ENCODE data around the gene HSP90AA1.
"Not testable (repeated sequence)": the region's sequence is repeated elsewhere in the genome, so short reads cannot be mapped to it uniquely, and the experiment has no call there.

The HSP90AA1 gene

GRCh38 chr14:102086972-102087761 lies at the start of gene HSP90AA1:
TSS of gene HSP90AA1 (minus strand) at chr14:102087044. CDS start at chr14:102086378, 666 bp downstream.
- DNase-seq (ENCODE audit: low read depth in 2 of 2): peak; percentile 91 to 94

GRCh38 chr14:102135456-102135855 lies 48.6 kb upstream of the HSP90AA1 start:
- DNase-seq (ENCODE audit: low read depth in 2 of 2): not testable (repeated sequence)

GRCh38 chr14:102134719-102135118 lies 47.9 kb upstream of the HSP90AA1 start:
- not testable (repeated sequence) for DNase-seq (ENCODE audit: low read depth in 2 of 2)

GRCh38 chr14:102134021-102134420 lies 47.2 kb upstream of the HSP90AA1 start:
- DNase-seq (ENCODE audit: low read depth in 2 of 2): not testable (repeated sequence)

GRCh38 chr14:102131741-102132140 lies 44.9 kb upstream of the HSP90AA1 start:
- DNase-seq (ENCODE audit: low read depth in 2 of 2): no peak

GRCh38 chr14:102126807-102127455 lies 40.1 kb upstream of the HSP90AA1 start:
- no peak for DNase-seq (ENCODE audit: low read depth in 2 of 2)

- no peak for DNase-seq (ENCODE audit: low read depth in 2 of 2)
Measured at GRCh38 chr14:102125546-102125945, 38.7 kb upstream of the HSP90AA1 start.

- DNase-seq (ENCODE audit: low read depth in 2 of 2): no peak
Measured at GRCh38 chr14:102124419-102124818, 37.6 kb upstream of the HSP90AA1 start.

GRCh38 chr14:102121567-102121966 lies 34.7 kb upstream of the HSP90AA1 start:
- DNase-seq (ENCODE audit: low read depth in 2 of 2): no peak

GRCh38 chr14:102120888-102121287 lies 34.0 kb upstream of the HSP90AA1 start:
- no peak for DNase-seq (ENCODE audit: low read depth in 2 of 2)

GRCh38 chr14:102117852-102118251 lies 31.0 kb upstream of the HSP90AA1 start:
- DNase-seq (ENCODE audit: low read depth in 2 of 2): no peak

GRCh38 chr14:102116361-102117180 lies 29.7 kb upstream of the HSP90AA1 start:
- DNase-seq (ENCODE audit: low read depth in 2 of 2): no peak

GRCh38 chr14:102111101-102111500 lies 24.3 kb upstream of the HSP90AA1 start:
- DNase-seq (ENCODE audit: low read depth in 2 of 2): no peak

GRCh38 chr14:102109332-102109731 lies 22.5 kb upstream of the HSP90AA1 start:
- DNase-seq (ENCODE audit: low read depth in 2 of 2): not testable (repeated sequence)

- DNase-seq (ENCODE audit: low read depth in 2 of 2): no peak
Measured at GRCh38 chr14:102105369-102105768, 18.5 kb upstream of the HSP90AA1 start.

- DNase-seq (ENCODE audit: low read depth in 2 of 2): no peak
Measured at GRCh38 chr14:102103062-102103695, 16.3 kb upstream of the HSP90AA1 start.

- no peak for DNase-seq (ENCODE audit: low read depth in 2 of 2)
Measured at GRCh38 chr14:102097441-102098135, 10.7 kb upstream of the HSP90AA1 start.

GRCh38 chr14:102096569-102097188 lies 9.8 kb upstream of the HSP90AA1 start:
- peak; percentile 48 to 57 for DNase-seq (ENCODE audit: low read depth in 2 of 2)

GRCh38 chr14:102095871-102096568 lies 9.2 kb upstream of the HSP90AA1 start:
- no peak for DNase-seq (ENCODE audit: low read depth in 2 of 2)

Measured in activated CD8-positive, alpha-beta memory T cell treated with anti-CD3 and anti-CD28 coated beads for 4 hours (primary cell).